Nucleus accumbens (tissue), 56 donors: Measurements from ENCODE around the gene ABCC3.

Source experiments
- DNase-seq, 56 donors: peaks; one replicate each; lab custom pipeline; 2025; lab: John Stamatoyannopoulos, UW

Gene ABCC3

DNA sequence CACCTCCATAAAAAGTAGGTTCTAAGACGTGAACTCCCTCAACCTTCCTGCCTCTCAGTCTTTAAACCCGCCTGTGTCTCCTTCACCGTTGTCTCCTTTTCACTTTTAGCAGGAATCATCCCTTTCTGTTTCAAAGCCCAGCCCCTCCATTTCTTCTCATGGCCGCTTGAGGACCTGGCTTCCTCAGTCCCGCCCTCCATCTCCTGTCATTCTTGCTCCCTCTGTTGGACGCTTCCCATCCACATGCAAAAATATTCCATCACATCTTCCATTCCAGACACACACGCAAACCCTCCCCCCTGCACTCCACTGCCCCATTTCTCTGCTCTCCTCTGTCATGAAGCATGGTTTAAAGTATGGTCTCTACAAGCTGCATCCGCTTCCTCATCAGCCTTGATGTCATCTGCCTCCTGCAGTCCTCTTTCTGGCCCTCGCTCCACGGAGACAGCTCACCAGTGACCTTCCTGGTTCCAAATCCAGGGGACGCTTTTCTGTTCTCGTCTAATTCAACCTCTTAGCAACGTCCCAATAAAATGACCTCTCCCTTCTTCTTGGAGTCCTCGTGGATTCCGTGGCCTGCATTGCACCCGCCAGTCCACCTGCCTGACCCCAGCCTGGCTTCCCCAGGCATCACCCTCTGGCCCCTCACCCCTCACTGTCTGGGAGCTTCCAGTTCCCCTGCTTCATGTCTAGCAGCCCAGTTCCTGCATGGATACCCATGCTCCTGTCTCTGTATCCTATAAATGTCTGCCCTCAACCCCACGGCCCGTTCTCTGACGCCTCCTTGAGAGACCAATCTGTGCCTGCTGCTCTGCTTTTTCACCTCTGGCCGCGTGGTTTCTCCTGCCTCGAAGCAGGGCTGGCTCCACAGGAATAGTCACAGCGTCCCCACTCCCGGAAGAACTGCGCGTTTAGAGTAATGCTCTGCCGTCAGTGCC is 46.9 kb downstream of the ABCC3 start:
- peak in 15 of 56 donors; percentile 4 to 52 (median 16) for DNase-seq

DNA sequence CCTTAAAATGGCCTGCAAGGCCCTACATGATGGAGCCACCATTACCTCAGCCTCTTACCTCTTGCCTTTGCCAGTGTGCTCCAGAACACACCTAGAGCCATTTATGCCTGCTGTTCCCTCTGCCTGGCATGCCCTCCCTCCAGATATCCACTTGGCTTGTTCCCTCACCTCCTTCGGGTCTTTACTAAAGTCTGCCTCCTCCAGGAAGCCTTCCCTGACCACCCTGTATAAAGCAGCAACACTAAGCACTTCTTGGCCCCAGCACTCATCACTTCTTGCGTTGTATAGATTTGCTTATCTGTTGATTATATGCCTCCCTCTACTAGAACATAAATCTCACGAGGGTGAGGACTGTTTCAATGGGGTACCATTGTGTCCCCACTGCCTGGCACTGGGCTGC is 47.8 kb downstream of the ABCC3 start:
- DNase-seq, result no peak

DNA sequence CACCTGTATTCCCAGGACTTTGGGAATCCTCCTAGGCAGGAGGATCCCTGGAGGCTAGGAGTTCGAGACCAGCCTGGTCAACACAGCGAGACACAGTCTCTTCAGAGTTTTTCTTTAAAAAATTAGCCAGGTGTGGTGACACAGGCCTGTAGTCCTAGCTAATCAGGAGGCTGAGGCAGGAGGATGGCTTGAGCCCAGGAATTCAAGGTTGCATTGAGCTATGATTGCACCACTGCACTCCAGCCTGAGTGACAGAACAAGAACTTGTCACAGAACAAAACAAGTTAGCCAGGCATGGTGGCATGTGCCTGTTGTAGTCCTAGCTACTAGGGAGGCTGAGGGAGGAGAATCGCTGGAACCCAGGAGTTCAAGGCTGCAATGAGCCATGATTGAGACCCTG is 48.3 kb downstream of the ABCC3 start:
- no peak for DNase-seq

DNA sequence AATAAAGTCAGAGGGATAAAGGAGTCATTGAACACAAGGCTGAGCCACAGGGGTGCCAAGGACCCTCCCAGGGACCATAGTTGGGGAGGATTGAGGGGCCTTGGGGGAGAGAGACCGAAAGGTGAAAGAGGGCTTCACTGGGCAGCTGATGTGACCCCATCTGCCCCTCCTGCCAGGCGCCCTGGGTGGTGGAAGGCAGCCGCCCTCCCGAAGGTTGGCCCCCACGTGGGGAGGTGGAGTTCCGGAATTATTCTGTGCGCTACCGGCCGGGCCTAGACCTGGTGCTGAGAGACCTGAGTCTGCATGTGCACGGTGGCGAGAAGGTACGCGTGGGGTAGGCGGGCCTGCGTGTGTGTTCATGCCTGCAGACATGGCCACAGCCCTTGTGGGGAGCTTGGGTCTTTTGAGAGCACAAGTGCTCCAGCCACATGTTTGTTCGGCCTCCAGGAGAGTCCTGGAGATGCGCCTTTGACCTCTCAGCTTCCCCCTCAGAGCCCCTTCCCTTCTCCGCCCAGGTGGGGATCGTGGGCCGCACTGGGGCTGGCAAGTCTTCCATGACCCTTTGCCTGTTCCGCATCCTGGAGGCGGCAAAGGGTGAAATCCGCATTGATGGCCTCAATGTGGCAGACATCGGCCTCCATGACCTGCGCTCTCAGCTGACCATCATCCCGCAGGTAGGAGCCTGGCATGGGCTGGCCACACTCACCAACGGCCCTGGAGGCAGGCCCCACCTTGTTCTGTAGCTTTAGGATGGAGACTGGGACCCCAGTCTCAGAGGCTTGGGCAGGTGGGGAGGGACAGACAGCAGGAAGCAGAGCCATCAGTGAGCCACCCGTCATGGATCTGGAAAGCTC is 49.0 kb downstream of the ABCC3 start:
- DNase-seq, result no peak

DNA sequence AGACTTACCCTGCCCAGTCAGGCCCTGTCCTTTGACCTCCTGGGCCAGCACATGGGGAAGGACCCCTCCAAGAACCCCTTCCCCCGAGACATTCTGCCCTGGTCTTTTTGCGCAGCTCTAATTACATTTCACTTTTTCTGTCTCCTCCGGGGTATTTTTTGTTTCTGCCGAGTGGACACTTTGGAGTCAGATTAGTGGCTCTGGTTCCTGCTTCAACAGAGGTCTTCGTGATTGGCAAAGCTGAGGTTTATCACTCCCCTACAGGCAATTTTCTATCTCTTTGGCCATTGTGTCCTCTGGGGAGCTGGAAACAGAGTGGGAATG is 49.6 kb downstream of the ABCC3 start:
- no peak for DNase-seq

DNA sequence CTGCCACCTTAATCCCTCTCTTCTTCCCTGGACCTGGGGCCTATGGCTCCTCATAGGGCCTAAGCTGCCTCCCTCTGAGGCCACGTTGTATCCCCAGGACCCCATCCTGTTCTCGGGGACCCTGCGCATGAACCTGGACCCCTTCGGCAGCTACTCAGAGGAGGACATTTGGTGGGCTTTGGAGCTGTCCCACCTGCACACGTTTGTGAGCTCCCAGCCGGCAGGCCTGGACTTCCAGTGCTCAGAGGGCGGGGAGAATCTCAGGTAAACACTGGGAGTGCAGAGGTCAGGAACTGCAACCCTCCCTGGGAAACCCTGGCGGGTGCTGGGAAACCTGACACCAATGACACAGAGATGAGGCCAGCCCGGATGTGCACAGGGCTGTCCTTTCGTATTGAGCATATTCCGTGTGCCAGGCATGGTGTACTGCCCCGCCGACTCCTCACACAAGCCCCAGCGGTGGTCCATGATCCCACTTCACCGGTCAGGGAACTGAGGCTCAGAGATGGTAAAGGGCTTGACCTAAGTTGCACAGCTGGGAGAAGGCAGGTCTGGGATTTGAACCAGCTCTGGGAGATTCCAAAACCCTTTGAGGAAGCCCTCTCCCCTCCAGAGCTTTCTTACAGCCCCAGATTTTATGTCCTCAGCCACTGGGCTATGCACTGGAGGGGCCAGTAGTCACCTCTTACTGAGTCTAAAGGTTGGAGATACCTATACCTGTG is 50.1 kb downstream of the ABCC3 start:
- no peak for DNase-seq

DNA sequence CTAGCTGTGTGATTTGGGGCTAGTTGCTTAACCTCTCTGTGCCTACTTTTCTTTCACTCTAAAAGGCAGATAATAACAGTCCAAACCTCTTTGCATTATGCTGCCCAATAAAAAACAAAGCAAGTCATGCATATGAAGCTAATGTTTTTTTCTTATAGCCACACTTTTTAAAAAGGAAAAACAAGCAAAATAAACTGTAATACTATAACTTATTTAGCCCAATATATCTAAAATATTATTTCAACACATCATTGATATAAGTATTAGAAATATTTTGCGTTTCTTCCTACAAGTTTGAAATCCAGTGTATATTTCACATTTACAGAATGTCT is 50.6 kb downstream of the ABCC3 start:
- no peak for DNase-seq

DNA sequence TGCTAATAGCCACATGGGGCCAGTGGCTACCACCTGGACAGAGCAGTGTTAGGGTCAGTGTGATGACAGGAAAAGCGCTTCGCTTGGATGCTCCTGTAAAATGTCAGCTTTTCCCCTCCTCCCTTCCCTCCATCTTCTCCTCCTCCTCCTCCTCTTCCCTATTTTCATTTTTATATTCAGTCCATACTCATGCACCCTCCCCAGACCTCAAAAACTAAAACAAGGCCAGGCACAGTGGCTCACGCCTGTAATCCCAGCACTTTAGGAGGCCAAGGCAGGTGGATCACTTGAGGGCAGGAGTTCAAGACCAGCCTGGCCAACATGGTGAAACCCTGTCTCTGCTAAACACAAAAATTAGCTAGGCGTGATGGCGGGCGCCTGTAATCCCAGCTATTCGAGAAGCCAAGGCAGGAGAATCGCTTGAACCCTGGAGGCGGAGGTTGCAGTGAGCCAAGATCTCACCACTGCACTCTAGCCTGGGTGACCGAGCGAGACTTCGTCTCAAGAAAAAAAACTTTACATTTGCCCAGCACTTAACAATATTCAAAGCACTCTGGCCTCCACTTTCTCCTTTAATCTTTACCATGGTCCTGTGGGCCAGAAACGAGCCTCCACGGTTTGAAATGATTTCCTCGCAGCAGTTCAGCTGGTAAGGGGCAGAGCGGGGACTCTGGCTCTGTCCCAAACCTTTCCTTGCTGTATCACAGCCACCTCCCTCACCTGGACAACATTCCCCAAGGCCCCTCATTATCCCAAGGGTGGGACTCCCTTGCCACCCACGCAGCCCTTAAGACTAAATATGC is 51.2 kb downstream of the ABCC3 start:
- DNase-seq, result no peak

DNA sequence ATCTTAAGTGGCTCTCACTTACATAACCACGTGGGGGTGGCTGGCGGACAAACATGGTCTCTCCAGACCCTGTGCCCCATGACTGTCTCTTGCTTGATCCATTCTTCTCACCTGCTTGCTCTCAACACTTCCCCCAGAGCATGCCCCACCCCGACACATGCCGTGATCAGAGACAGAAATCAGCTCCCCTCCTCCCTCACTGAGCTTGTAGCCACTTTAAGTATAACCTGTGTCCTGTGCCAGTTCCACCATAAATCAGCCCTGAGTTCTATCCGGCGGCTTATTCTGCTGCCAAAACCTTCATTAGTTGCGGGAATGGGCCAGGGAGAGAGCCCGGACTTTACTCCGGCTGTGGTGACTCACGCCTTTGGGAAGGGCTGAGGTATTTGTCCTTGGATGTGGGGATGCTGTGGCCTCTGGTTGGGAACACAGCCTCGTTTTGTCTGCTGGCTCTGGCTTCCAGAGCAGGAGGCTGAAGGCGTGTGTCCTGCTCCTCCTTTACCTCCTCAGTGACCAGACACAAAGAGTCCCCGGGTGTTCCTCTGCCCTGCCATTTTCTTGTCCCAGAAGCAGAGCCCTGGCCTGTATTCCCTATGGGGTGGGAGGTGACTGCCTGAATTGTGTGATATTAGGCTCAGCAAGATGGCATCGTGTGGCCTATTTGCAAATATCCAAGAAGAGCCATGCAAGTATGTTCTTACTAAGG is 52.0 kb downstream of the ABCC3 start:
- no peak for DNase-seq

DNA sequence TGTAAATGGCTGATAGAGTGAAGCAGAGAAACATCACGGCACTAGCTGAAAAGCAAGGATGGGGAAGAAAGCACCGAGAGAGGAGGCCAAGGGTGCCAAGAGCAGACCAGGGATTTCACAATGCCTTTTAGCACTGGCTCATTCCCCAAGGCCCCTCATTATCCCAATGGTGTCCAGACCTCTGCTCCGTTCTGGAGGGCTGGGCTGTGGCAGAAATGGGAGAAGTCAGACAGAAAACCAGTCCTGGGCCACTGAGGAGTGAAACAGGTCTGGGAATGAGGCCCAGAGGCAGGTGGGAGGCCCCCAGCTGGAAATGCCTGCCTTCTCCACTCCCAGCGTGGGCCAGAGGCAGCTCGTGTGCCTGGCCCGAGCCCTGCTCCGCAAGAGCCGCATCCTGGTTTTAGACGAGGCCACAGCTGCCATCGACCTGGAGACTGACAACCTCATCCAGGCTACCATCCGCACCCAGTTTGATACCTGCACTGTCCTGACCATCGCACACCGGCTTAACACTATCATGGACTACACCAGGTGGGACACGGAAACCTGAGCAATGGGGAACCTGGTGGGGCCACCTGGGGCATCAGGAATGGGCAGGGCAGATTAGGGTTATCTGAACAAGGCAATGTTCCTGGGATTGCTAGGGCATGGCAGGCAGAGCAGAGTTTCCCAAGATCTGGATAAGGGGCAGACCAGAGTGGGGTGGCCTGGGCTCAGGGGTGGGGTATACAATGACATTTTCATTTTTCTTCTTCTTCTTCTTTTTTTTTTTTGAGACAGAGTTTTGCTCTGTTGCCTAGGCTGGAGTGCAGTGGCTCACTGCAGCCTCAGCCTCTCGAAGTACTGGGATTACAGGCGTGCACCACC is 52.8 kb downstream of the ABCC3 start:
- no peak for DNase-seq

DNA sequence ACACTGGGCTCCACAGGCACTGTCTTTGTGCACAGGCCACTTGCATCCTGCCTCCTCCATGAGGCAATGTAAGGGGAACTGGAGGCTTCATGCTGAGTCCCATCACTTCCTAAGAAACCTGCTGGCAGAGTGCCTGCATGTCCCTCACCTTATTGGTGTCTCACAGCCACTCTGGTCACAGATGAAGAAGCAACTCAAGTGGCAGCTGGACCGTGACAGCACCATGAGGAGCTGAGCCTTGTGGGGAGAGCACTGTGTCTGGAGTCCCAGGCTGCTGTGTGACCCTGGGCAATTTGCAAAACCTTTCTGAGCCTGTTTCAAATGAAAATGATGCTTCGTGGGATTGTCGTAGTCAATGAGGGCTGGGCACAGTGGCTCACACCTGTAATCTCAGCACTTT is 53.6 kb downstream of the ABCC3 start:
- no peak for DNase-seq

DNA sequence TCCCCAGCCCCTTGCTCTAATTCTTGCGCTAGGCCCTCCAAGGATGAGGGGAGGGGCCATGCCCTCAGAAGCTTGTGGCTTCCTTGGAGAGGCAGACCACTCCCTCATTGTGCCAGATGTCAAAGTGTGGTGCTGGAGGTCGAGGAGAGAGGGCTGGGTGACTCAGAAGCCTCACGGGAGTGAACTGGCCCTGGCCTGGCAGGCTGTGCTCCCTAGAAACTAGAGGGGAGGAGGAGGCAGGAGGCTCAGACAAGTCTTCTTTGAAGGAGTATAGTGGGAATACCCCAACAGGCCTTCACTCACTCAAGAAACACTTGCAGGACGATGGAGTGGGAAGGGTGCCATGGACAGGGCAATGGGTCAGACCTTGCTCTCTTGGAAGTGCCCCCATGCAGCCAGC is 54.6 kb downstream of the ABCC3 start:
- no peak for DNase-seq

DNA sequence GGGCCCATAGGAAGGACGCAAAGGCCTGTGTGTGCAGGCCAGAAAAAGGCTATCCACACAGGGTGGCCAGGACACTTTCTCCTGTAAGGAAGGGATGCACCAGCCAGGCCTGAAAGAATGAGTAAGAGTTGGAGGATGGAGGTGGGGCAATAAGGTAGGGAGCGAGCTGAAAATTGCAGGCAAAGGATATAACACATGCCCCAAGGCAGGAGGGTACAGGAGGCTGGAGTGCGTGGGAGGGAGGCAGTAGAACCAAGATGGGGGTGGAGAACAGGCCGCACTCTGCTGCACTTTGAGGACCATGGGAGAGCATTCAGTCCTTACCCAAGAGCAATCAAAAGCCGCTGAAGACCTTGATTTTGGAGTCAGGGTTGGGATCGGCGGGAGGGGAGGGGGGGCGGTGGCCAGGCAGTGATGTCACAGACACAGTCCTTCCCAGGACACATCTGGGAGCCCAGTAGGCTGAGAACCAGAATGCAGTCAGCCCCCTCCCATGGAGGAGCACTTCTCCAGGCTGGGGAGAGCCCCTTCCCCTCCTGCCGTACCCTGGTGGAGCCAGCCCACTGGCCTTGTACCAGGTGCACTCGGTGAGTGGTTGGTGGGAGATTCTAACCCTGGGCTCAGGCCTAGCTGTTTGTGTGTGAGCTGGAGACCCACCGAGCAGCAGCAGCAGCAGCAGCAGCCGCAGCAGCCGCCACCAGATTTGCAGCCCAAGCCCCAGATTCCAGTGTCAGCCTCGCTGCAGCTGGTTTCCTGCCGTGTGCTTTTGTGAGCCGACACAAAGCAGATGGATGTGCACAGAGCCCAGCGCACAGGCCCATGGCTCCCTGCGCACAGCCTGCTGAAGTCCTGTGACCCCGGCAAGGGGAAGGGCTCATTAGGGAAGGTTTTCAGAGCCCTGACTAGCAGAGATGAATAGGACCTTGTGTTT is 55.5 kb downstream of the ABCC3 start:
- peak in 33 of 56 donors; percentile 6 to 65 (median 26) for DNase-seq

DNA sequence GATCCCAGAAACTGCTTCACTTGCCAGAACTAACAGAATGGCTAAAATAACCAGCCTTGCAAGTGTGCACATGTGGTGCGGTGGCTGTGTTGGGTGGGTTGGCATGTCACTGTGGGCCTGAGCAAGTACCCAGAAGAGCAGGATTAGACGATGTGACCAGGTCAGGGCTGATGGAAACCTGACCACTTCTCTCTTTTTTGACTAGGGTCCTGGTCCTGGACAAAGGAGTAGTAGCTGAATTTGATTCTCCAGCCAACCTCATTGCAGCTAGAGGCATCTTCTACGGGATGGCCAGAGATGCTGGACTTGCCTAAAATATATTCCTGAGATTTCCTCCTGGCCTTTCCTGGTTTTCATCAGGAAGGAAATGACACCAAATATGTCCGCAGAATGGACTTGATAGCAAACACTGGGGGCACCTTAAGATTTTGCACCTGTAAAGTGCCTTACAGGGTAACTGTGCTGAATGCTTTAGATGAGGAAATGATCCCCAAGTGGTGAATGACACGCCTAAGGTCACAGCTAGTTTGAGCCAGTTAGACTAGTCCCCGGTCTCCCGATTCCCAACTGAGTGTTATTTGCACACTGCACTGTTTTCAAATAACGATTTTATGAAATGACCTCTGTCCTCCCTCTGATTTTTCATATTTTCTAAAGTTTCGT is 56.3 kb downstream of the ABCC3 start:
- DNase-seq, result no peak

DNA sequence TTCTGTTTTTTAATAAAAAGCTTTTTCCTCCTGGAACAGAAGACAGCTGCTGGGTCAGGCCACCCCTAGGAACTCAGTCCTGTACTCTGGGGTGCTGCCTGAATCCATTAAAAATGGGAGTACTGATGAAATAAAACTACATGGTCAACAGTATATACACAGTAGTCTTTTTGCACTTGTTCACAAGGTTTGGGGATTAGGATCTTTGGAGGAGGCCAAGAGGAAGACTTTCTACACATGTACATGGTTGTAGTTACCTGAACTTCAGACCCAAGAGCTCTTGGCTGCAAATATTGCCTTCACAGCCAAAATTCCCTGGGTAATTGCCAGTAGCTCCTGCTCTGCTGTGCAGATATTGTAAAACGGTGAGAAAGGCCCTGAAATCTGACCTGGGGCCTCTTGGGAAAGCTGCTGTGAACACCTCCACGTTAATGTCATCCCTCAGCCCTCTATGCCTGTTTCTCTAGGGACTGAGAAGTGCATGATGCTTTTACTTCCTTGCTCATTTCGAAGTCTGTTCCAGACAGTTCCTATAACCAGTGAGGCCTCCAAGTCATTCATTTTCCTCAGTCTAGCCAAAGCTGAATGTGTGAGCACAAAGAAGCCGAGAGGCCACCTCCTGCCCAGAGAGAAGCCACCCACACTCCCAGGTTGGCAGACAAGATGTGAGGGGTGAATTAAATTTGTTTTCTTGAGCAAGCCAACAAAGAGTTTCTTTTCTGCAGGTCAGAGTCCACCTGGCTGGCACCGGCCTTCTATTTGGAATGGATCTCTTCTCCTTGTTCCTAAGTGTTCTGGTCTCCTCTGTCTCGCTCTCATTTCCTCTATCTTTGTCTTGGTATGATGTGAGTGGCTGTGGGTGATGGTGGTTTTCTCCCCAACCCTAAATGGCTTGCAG is 57.1 kb downstream of the ABCC3 start:
- no peak for DNase-seq

DNA sequence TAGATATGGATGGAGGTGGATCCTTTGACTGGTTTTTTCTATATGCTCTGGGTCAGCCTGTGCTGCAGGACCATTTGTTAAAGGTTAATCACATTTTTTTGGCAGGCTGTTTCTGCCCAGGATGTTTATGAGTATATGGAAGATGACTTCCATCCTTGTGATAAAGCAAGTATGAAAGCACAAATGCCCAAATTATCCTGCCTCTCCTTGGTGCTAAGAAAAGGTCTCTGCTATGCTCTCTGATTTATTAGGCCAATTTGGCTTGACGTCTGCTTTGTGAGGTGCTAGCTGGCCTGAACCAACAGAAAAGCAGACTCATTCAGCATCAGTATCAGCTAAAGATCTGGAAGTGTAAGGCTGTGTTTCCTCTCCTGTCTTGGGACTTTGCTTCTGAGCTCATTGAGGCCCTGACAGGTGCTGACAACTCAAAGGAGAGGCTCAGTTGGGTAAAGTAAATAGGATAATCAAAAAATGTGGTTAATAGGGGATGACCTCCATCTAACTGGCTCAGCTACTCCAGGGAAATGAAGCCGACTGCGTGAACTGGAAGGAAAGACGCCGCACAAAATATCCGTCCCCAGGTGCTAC is 57.9 kb downstream of the ABCC3 start:
- no peak for DNase-seq
